Smooth muscle cell (in vitro differentiated cells): ENCODE data around the gene NTN4. TPM values are rescaled to one million over a fixed set of nuclear protein-coding genes. Genes with fewer than 3 reads are reported as not detected.

ENCODE experiments used
- DNase-seq: peaks from one replicate; lab custom pipeline; 2025; ENCODE audit not compliant: unreplicated experiment; lab: John Stamatoyannopoulos, UW
- H2AFZ ChIP-seq: fragments of 200-600 bp; sonication (generic); 2 replicates; pipeline ENCODE4 v1.6.0; 2016; ENCODE audit warnings: antibody characterized with exemption, low read depth, mild to moderate bottlenecking
- H3F3A ChIP-seq: fragments of 200-600 bp; sonication (generic); 2 replicates; pipeline ENCODE4 v1.6.0; 2017; ENCODE audit warnings: antibody characterized with exemption, low read depth
- H3K27ac ChIP-seq: fragments of 200-600 bp; sonication (generic); 2 replicates; pipeline ENCODE4 v1.5.1; 2016; ENCODE audit warnings: low read depth, mild to moderate bottlenecking
- H3K27me3 ChIP-seq: fragments of 200-600 bp; sonication (generic); 2 replicates; pipeline ENCODE4 v1.6.1; 2016; ENCODE audit warnings: low read depth, mild to moderate bottlenecking
- H3K36me3 ChIP-seq: fragments of 200-600 bp; sonication (generic); 2 replicates; pipeline ENCODE4 v1.5.1; 2016; ENCODE audit warnings: low read depth
- H3K4me1 ChIP-seq: fragments of 200-600 bp; sonication (generic); 2 replicates; pipeline ENCODE4 v1.5.1; 2016; ENCODE audit warnings: low read depth
- H3K4me2 ChIP-seq: fragments of 200-600 bp; sonication (generic); 2 replicates; pipeline ENCODE4 v1.6.0; 2016; ENCODE audit warnings: mild to moderate bottlenecking
- H3K4me3 ChIP-seq: fragments of 200-600 bp; sonication (generic); 2 replicates; pipeline ENCODE4 v1.5.1; 2016; ENCODE audit warnings: mild to moderate bottlenecking
- H3K79me2 ChIP-seq: fragments of 200-600 bp; sonication (generic); 2 replicates; pipeline ENCODE4 v1.6.0; 2016; ENCODE audit warnings: low read depth, mild to moderate bottlenecking
- H3K9ac ChIP-seq: fragments of 200-600 bp; sonication (generic); 2 replicates; pipeline ENCODE4 v1.6.0; 2016; ENCODE audit warnings: low read depth
- H3K9me3 ChIP-seq: fragments of 200-600 bp; sonication (generic); replicated peaks from 2 replicates; pipeline ENCODE4 v1.5.1; 2016; ENCODE audit warnings: low read depth
- H4K20me1 ChIP-seq: fragments of 200-600 bp; sonication (generic); 2 replicates; pipeline ENCODE4 v1.6.0; 2016; ENCODE audit warnings: low read depth
- CTCF ChIP-seq: fragments of 200-600 bp; sonication (generic); IDR thresholded peaks from 2 replicates; pipeline ENCODE4 v1.5.1; 2017; ENCODE audit warnings: borderline replicate concordance, mild to moderate bottlenecking, antibody characterized with exemption; ENCODE audit not compliant: insufficient read depth, poor library complexity, severe bottlenecking
- WGBS: methylation state at CpG from one replicate; pipeline ENCODE4 v1.1.7; 2016; ENCODE audit warnings: low lambda C conversion rate; 5-methylcytosine and 5-hydroxymethylcytosine counted together
- polyA plus RNA-seq: library from polyadenylated mRNA; unstranded; fragments of >200 nt; fragmentation: Nextera tagmentation; extraction: Ambion mirVana; gene quantifications from 2 replicates; pipeline ENCODE4 v1.2.1, GENCODE V29; 2016
- total RNA-seq: library from RNA; depleted of rRNA; stranded (reverse); fragments of >200 nt; gene quantifications from 2 replicates; pipeline ENCODE4 v1.2.3, GENCODE V29; 2014

Gene NTN4
- total and polyA plus RNA-seq, 2 experiments from 2014 or later = 0.94 TPM; not detected in 1

- Histone ChIP-seq H3K4me2 (no peak overlapping the region), H4K20me1 (no peaks in the 10 kb centered on the region), H3K9me3 (no peaks in the 10 kb centered on the region), H3F3A (no peaks in the 10 kb centered on the region), H3K4me3 (no peak overlapping the region), H3K27ac (no peak overlapping the region), H3K9ac (no peak overlapping the region), H3K36me3 (no peaks in the 10 kb centered on the region), H3K27me3 (peaks cover 4% of the 10 kb centered on the region), H3K79me2 (no peaks in the 10 kb centered on the region), H3K4me1 (no peaks in the 10 kb centered on the region), H2AFZ (no peak overlapping the region)
- WGBS = 87% methylated on average over 3 of the region's 3 CpGs
- DNase-seq = no peak
- no peak for TF ChIP-seq CTCF
These were observed 150.0 kb downstream of the NTN4 start for GRCh38 chr12:95640516-95640915.

- Histone ChIP-seq H3K9ac (no peak overlapping the region), H3F3A (no peaks in the 10 kb centered on the region), H3K27me3 (no peaks in the 10 kb centered on the region), H3K4me2 (no peak overlapping the region), H3K27ac (no peak overlapping the region), H3K36me3 (no peaks in the 10 kb centered on the region), H3K9me3 (no peaks in the 10 kb centered on the region), H3K79me2 (no peaks in the 10 kb centered on the region), H2AFZ (no peak overlapping the region), H3K4me3 (no peak overlapping the region), H4K20me1 (no peaks in the 10 kb centered on the region), H3K4me1 (no peaks in the 10 kb centered on the region)
- no peak for TF ChIP-seq CTCF
- WGBS = 73% methylated on average over 8 of the region's 8 CpGs
- DNase-seq = no peak
These were observed 153.0 kb downstream of the NTN4 start for GRCh38 chr12:95637471-95638155.

GRCh38 chr12:95637010-95637409, 153.6 kb downstream of the NTN4 start:
- Histone ChIP-seq H3K27me3 (no peaks in the 10 kb centered on the region), H3K9ac (no peak overlapping the region), H2AFZ (no peak overlapping the region), H3K79me2 (no peaks in the 10 kb centered on the region), H3K27ac (no peak overlapping the region), H3F3A (no peaks in the 10 kb centered on the region), H3K4me2 (no peak overlapping the region), H3K4me3 (no peak overlapping the region), H4K20me1 (no peaks in the 10 kb centered on the region), H3K4me1 (no peaks in the 10 kb centered on the region), H3K36me3 (no peaks in the 10 kb centered on the region), H3K9me3 (no peaks in the 10 kb centered on the region)
- TF ChIP-seq CTCF = no peak
- DNase-seq = no peak
- 94% methylated on average over 24 of the region's 24 CpGs for WGBS
